K562 (cell line): ENCODE measurements around the gene BCL2L15. TPM values are rescaled to one million over a fixed set of nuclear protein-coding genes. Genes with fewer than 3 reads are reported as not detected.

Source experiments
- ATAC-seq: fragments of 200-7000 bp; cut with Tn5 transposase; 3 replicates; pipeline ENCODE4 v1.9.1; 2020; ENCODE audit warnings: moderate library complexity
- BruUV-seq: library from RNA; stranded (reverse); fragments of 400-500 nt; replicated peaks from 2 replicates; lab custom pipeline; 2021; lab: Mats Ljungman, UMichigan
- CTCF ChIA-PET: fragments of 300-600 bp; formaldehyde crosslinking; extraction: SDS; loops from one replicate; lab custom pipeline; 2021; ENCODE audit warnings: low intra/inter-chr PET ratio; lab: Yijun Ruan, JAX
- POLR2A ChIA-PET: fragments of 300-600, 350-650 bp; sonication (Branson Sonifier 250); formaldehyde crosslinking; extraction: SDS; loops from one replicate; lab custom pipeline; 2021; ENCODE audit warnings: antibody characterized with exemption, inconsistent platforms; lab: Yijun Ruan, JAX
- DNase-seq, 4 experiments: peaks; one replicate each; pipeline versions ENCODE4 v3.0.0 to v3.0.0-alpha.2; 2011 to 2018; ENCODE audit warnings: low spot score in 3 of 4, mixed read lengths in 3 of 4; ENCODE audit errors: extremely low read depth in 1 of 4
- FAIRE-seq: peaks from 2 replicates; lab custom pipeline; 2011; peaks lifted over from hg19 to GRCh38; lab: Jason Lieb, UNC
- H2AFZ ChIP-seq: 2 replicates; pipeline ENCODE4 v1.6.0; 2011; ENCODE audit warnings: low read depth, low read length, control low read depth, inconsistent platforms
- H3K27ac ChIP-seq: fragments of 200-600 bp; 3 replicates; pipeline ENCODE4 v1.8.0; 2011; ENCODE audit warnings: low read depth, mild to moderate bottlenecking, control low read depth, inconsistent platforms, low read length, moderate library complexity, mixed read lengths; ENCODE audit errors: extremely low read depth
- H3K27me3 ChIP-seq, 2 experiments: fragments of 300-600 bp in 1 of 2; 2 replicates in 1 of 2; 3 replicates in 1 of 2; pipeline versions ENCODE4 v1.6.0 to v1.8.0; 2011; ENCODE audit warnings: inconsistent platforms in 2 of 2, low read length in 2 of 2, mild to moderate bottlenecking in 1 of 2, mixed read lengths in 1 of 2, moderate library complexity in 1 of 2; ENCODE audit not compliant: control insufficient read depth in 2 of 2, insufficient read depth in 2 of 2
- H3K36me3 ChIP-seq: fragments of 300-600 bp; 3 replicates; pipeline ENCODE4 v1.8.0; 2011; ENCODE audit warnings: mild to moderate bottlenecking, low read length, inconsistent platforms; ENCODE audit not compliant: control insufficient read depth, insufficient read depth
- H3K4me1 ChIP-seq, 2 experiments: fragments of 200-600 bp in 1 of 2; replicated peaks in 1 of 2; 2 replicates in 1 of 2; 3 replicates in 1 of 2; pipeline versions ENCODE4 v1.5.1 to v1.8.0; 2011; ENCODE audit warnings: inconsistent platforms in 2 of 2, low read length in 2 of 2, mild to moderate bottlenecking in 1 of 2, mixed read lengths in 1 of 2, moderate library complexity in 1 of 2; ENCODE audit not compliant: control insufficient read depth in 2 of 2, insufficient read depth in 2 of 2
- H3K4me2 ChIP-seq: 2 replicates; pipeline ENCODE4 v1.6.1; 2011; ENCODE audit warnings: low read length, control low read depth, inconsistent platforms, mixed read lengths; ENCODE audit not compliant: insufficient read depth
- H3K4me3 ChIP-seq: fragments of 200-600 bp; sonication (generic), shearing (Covaris generic); 2 replicates; pipeline ENCODE4 v1.5.1; 2016; ENCODE audit warnings: control low read depth, inconsistent platforms
- H3K79me2 ChIP-seq: fragments of 200-600 bp; 3 replicates; pipeline ENCODE4 v1.8.0; 2011; ENCODE audit warnings: low read length, inconsistent platforms; ENCODE audit not compliant: control insufficient read depth, insufficient read depth
- H3K9ac ChIP-seq, 2 experiments: 2 replicates each; pipeline versions ENCODE4 v1.6.0 to v1.6.1; 2011; ENCODE audit warnings: low read depth in 2 of 2, low read length in 2 of 2, control low read depth in 1 of 2, inconsistent platforms in 1 of 2, mild to moderate bottlenecking in 1 of 2, mixed read lengths in 1 of 2; ENCODE audit not compliant: insufficient read depth in 1 of 2
- H3K9me1 ChIP-seq: one replicate; pipeline ENCODE4 v1.6.0; 2011; ENCODE audit warnings: inconsistent platforms, mild to moderate bottlenecking, low read length, moderate library complexity; ENCODE audit not compliant: control insufficient read depth, insufficient read depth
- H3K9me3 ChIP-seq: replicated peaks from 2 replicates; pipeline ENCODE4 v1.5.1; 2011; ENCODE audit warnings: low read depth, low read length, inconsistent platforms; ENCODE audit not compliant: control insufficient read depth, insufficient read depth
- H4K20me1 ChIP-seq: replicated peaks from 2 replicates; pipeline ENCODE4 v1.6.1; 2011; ENCODE audit warnings: low read length, inconsistent platforms, mixed read lengths; ENCODE audit not compliant: control insufficient read depth, insufficient read depth
- BCOR ChIP-seq: fragments of 450-650 bp; IDR thresholded peaks from 2 replicates; pipeline ENCODE4 v1.6.1; 2016
- HDAC2 ChIP-seq: fragments of 450-650 bp; IDR thresholded peaks from 2 replicates; pipeline ENCODE4 v1.6.1; 2016; ENCODE audit warnings: mild to moderate bottlenecking
- KDM1A ChIP-seq, 2 experiments: fragments of 450-650 bp; IDR thresholded peaks; 2 replicates each; pipeline ENCODE4 v1.6.1; 2016; ENCODE audit warnings: mild to moderate bottlenecking in 2 of 2
- NFIX ChIP-seq: fragments of 250-450 bp; sonication (Bioruptor Pico); IDR thresholded peaks from 2 replicates; pipeline ENCODE4 v1.4.0; 2020; ENCODE audit warnings: low read depth, mild to moderate bottlenecking, moderate library complexity
- RBM25 ChIP-seq: fragments of 200-400 bp; formaldehyde crosslinking; IDR thresholded peaks from 2 replicates; pipeline ENCODE4 v1.6.1; 2018; ENCODE audit warnings: low read length, low read depth, moderate library complexity; ENCODE audit not compliant: severe bottlenecking
- ZBTB11 ChIP-seq, 3 experiments: fragments of 200-800 bp in 1 of 3; fragments of 250-450 bp in 1 of 3; fragments of 450-650 bp in 1 of 3; sonication (Bioruptor Pico) in 1 of 3; sonication (Bioruptor generic) in 1 of 3; formaldehyde crosslinking in 1 of 3; IDR thresholded peaks; 2 replicates each; pipeline versions ENCODE4 v1.6.1 to v1.8.0; 2016 to 2022; ENCODE audit warnings: mild to moderate bottlenecking in 2 of 3, missing genetic modification characterization in 2 of 3, missing compliant biosample characterization in 1 of 3, moderate library complexity in 1 of 3
- ZFP1 ChIP-seq: fragments of 450-650 bp; formaldehyde crosslinking; IDR thresholded peaks from 2 replicates; pipeline ENCODE4 v1.4.0; 2020; ENCODE audit warnings: mild to moderate bottlenecking, mixed read lengths
- ZNF146 ChIP-seq: IDR thresholded peaks from one replicate; pipeline ENCODE4 v1.6.1; 2018; ENCODE audit warnings: missing compliant biosample characterization; ENCODE audit not compliant: unreplicated experiment
- WGBS: fragments of 100-300 bp; shearing (Covaris generic); methylation state at CpG from one replicate; pipeline ENCODE4 v1.1.6; 2016; ENCODE audit warnings: low coverage, mixed read lengths; ENCODE audit not compliant: insufficient coverage; ENCODE audit errors: missing lambda C conversion rate; 5-methylcytosine and 5-hydroxymethylcytosine counted together
- in situ Hi-C: fragments of 300-500 bp; cut with MboI; formaldehyde crosslinking; loops from 4 replicates; pipeline ENCODE4 v1.15.0; 2018; ENCODE audit warnings: inconsistent platforms, mixed read lengths
- intact Hi-C: fragments of 100-400 bp; cut with micrococcal nuclease; formaldehyde crosslinking; loops from 2 replicates; pipeline ENCODE4 v1.14.2; 2022
- polyA plus RNA-seq, 8 experiments: library from polyadenylated mRNA; depleted of rRNA in 4 of 8; stranded (reverse) in 5 of 8; unstranded in 3 of 8; fragments of >200 nt; fragmentation: Nextera tagmentation in 2 of 8; fragmentation: Illumina TruSeq in 1 of 8; extraction: Ambion mirVana in 2 of 8; extraction: Trizol in 1 of 8; gene quantifications; 2 replicates each; pipeline versions ENCODE4 v1.2.1 to v1.2.3, GENCODE V29; 2011 to 2014; ENCODE audit warnings: inconsistent platforms in 1 of 8, missing spikeins in 1 of 8
- total RNA-seq, 7 experiments: library from RNA; depleted of rRNA in 6 of 7; stranded (reverse); fragments of >200 nt in 6 of 7; fragmentation: Illumina TruSeq in 2 of 7; extraction: Trizol in 2 of 7; gene quantifications; 2 replicates each; pipeline versions ENCODE4 v1.2.1 to v1.2.3, GENCODE V29; 2011 to 2021; ENCODE audit warnings: low replicate concordance in 1 of 7

BCL2L15 gene
- total and polyA plus RNA-seq, 9 of the 15 experiments (the other 6 are each of a cell fraction or from before 2014, with no cell fraction given), result 0.06 to 0.42 (median 0.28) TPM; not detected in 1

- no TSS peak for BruUV-seq
- POLR2A ChIA-PET, result no interaction called here
- in situ Hi-C loops (no loop called here), intact Hi-C loops (loop anchor here (10.0 kb wide), 1 partner anchor 180 kb away; the partner anchor contains the start of gene PHTF1)
- Histone ChIP-seq H3K36me3 (peaks cover 39% of the 10 kb centered on the region), H3K4me3 (no peak overlapping the region), H3K9ac (no peak overlapping the region), H3K9me1 (no peaks in the 10 kb centered on the region), H3K79me2 (peaks cover 100% of the 10 kb centered on the region), H3K27me3 (no peaks in the 10 kb centered on the region), H3K9me3 (no peaks in the 10 kb centered on the region), H3K4me1 (peaks cover 21 to 38% of the 10 kb centered on the region in 2 experiments), H3K4me2 (no peak overlapping the region), H3K27ac (no peak overlapping the region), H2AFZ (no peak overlapping the region), H4K20me1 (peaks cover 18% of the 10 kb centered on the region)
- TF ChIP-seq NFIX (CRISPR knock-in tag) (no peak), HDAC2 (0 out of 2 replicates have a peak, but pooled peaks have one; percentile 45), KDM1A (IDR thresholded peaks at IDR 0.05) (peak in 1 of 2 experiments; percentile 58; a peak in 2 of 4 replicates), ZBTB11 (CRISPR knock-in tag; IDR thresholded peaks at IDR 0.05) (peak in 1 of 3 experiments; percentile 59; a peak in 2 of 6 replicates), BCOR (peak; percentile 88), RBM25 (peak; percentile 64), ZFP1 (no peak), ZNF146 (CRISPR knock-in tag) (peak; percentile 99)
- CTCF ChIA-PET, result no interaction called here
- no peak for DNase-seq
- ATAC-seq, result no peak
- 84% methylated on average over 1 of the region's 1 CpG for WGBS
- FAIRE-seq, result no peak
These were observed 47.8 kb upstream of the BCL2L15 start for GRCh38 chr1:113935176-113935575.
